ENCODE results near the gene ZBED6. TPM values are rescaled to one million over a fixed set of nuclear protein-coding genes. Genes with fewer than 3 reads are reported as not detected.
A peak's percentile ranks its signal among the peaks of the same experiment; 100 is the strongest.

The ZBED6 gene
- total RNA-seq, 1 donor from 2014 or later: 60.4 TPM

DNA sequence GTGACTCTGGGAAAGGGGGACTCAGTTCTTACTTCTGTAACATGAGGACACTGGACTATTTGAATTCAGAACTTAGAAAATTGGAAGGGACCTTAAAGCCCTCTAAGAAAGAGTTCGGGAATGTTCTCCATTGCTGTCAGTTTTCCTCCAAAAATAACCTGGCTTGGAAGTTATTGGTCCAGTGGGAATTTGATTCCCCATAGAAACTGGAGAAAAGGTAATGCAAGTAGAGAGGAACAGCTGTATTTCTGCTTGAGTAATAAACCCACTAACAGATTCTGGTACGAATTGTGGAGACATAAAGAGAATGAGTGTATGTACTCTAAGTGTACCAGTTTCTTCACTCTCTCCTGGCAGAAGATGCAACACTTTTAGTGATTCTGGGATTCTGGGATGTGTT is 1.8 kb downstream of the ZBED6 start:
- no peak for DNase-seq (ENCODE audit: low spot score in 2 of 2, unreplicated experiment in 2 of 2)
- peaks cover 51% of the 10 kb centered on the region for H3K4me1 Mint-ChIP-seq
- TF ChIP-seq, protein P1, sequence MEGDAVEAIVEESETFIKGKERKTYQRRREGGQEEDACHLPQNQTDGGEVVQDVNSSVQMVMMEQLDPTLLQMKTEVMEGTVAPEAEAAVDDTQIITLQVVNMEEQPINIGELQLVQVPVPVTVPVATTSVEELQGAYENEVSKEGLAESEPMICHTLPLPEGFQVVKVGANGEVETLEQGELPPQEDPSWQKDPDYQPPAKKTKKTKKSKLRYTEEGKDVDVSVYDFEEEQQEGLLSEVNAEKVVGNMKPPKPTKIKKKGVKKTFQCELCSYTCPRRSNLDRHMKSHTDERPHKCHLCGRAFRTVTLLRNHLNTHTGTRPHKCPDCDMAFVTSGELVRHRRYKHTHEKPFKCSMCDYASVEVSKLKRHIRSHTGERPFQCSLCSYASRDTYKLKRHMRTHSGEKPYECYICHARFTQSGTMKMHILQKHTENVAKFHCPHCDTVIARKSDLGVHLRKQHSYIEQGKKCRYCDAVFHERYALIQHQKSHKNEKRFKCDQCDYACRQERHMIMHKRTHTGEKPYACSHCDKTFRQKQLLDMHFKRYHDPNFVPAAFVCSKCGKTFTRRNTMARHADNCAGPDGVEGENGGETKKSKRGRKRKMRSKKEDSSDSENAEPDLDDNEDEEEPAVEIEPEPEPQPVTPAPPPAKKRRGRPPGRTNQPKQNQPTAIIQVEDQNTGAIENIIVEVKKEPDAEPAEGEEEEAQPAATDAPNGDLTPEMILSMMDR (IDR thresholded peaks at IDR 0.05; ENCODE audit: unreplicated experiment): no peak
- H3K27ac Mint-ChIP-seq: peak overlapping the region; percentile 99
- H3K27me3 Mint-ChIP-seq (ENCODE audit: low read depth): no peaks in the 10 kb centered on the region
- H3K36me3 Mint-ChIP-seq: peaks cover 23% of the 10 kb centered on the region
- peak overlapping the region; percentile 90 for H3K4me3 Mint-ChIP-seq
- H3K9me3 Mint-ChIP-seq: no peaks in the 10 kb centered on the region

DNA sequence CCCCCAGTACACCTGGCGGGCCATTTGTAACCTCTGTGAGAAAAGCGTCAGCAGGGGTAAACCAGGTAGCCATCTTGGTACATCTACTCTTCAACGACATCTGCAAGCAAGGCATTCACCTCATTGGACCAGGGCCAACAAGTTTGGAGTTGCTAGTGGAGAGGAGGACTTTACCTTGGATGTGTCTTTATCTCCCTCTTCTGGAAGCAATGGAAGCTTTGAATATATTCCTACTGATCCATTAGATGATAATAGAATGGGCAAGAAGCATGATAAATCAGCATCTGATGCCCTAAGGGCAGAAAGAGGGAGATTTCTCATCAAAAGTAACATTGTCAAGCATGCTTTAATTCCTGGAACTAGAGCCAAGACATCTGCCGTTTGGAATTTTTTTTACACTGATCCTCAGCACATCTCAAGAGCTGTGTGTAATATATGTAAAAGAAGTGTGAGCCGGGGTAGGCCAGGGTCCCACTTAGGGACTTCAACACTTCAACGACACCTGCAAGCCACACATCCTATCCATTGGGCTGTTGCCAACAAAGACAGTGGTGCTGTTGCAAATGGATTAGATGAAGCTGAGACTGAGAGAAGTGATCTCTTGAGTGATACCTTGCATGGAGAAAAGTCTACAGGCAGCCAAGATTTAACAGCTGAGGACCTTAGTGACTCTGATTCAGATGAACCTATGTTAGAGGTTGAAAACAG is 2.7 kb downstream of the ZBED6 start:
- peaks cover 54% of the 10 kb centered on the region for H3K4me1 Mint-ChIP-seq
- TF ChIP-seq, protein P1 (IDR thresholded peaks at IDR 0.05; ENCODE audit: unreplicated experiment): no peak
- peak overlapping the region; percentile 90 for H3K4me3 Mint-ChIP-seq
- peaks cover 28% of the 10 kb centered on the region for H3K36me3 Mint-ChIP-seq
- no peaks in the 10 kb centered on the region for H3K27me3 Mint-ChIP-seq (ENCODE audit: low read depth)
- no peaks in the 10 kb centered on the region for H3K9me3 Mint-ChIP-seq
- H3K27ac Mint-ChIP-seq: peak overlapping the region; percentile 99
- peak in 1 of 2 experiments; percentile 42 for DNase-seq (ENCODE audit: low spot score in 2 of 2, unreplicated experiment in 2 of 2)

DNA sequence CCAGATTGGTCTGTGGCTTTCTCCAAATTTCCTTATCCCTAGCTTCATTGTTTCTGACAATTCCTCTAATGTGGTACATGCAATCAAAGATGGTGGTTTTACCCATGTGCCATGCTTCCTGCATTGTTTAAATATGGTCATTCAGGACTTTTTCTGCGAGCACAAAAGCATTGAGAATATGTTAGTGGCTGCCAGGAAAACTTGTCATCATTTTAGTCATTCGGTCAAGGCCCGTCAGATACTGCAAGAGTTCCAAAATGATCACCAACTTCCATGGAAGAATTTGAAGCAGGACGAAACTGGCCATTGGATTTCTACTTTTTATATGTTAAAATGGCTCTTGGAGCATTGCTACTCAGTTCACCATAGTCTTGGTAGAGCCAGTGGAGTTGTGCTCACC is 3.7 kb downstream of the ZBED6 start:
- Mint-ChIP-seq H3K9me3 (no peaks in the 10 kb centered on the region), H3K4me3 (no peak overlapping the region), H3K4me1 (peaks cover 54% of the 10 kb centered on the region), H3K36me3 (peaks cover 35% of the 10 kb centered on the region), H3K27me3 (ENCODE audit: low read depth) (no peaks in the 10 kb centered on the region), H3K27ac (peak overlapping the region; percentile 30)
- TF ChIP-seq, protein P1 (IDR thresholded peaks at IDR 0.05; ENCODE audit: unreplicated experiment): no peak
- no peak for DNase-seq (ENCODE audit: low spot score in 2 of 2, unreplicated experiment in 2 of 2)

- Mint-ChIP-seq H3K27me3 (ENCODE audit: low read depth) (no peaks in the 10 kb centered on the region), H3K36me3 (peaks cover 40% of the 10 kb centered on the region), H3K27ac (peak overlapping the region; percentile 63), H3K4me3 (no peak overlapping the region), H3K9me3 (no peaks in the 10 kb centered on the region), H3K4me1 (peaks cover 50% of the 10 kb centered on the region)
- TF ChIP-seq, protein P1 (IDR thresholded peaks at IDR 0.05; ENCODE audit: unreplicated experiment): no peak
- no peak for DNase-seq (ENCODE audit: low spot score in 2 of 2, unreplicated experiment in 2 of 2)
Measured at GRCh38 chr1:203799971-203800370, 4.5 kb downstream of the ZBED6 start.

DNA sequence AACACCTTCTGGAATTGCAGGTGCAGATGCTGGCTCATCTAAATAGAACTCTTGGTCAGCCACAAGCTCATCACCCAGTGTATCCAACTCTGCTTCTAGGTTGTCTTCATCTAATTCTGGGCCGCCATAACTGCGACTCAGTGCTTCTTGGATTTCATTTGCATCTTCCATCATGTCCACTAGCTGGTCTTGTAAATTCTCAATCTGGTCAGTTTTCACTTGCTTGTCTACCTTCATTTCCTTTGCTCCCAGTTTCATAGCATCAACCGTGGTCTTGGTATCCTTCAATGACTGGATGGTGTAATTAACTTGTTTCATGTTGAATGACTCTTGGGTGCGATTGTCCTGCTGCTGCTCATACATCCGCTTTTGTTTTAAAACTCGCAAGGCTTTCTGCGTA is 10.3 kb downstream of the ZBED6 start:
- no peak overlapping the region for H3K4me3 Mint-ChIP-seq
- DNase-seq (ENCODE audit: low spot score in 2 of 2, unreplicated experiment in 2 of 2): no peak
- no peaks in the 10 kb centered on the region for H3K9me3 Mint-ChIP-seq
- H3K27ac Mint-ChIP-seq: no peak overlapping the region
- peaks cover 35% of the 10 kb centered on the region for H3K36me3 Mint-ChIP-seq
- peaks cover 9% of the 10 kb centered on the region for H3K4me1 Mint-ChIP-seq
- TF ChIP-seq, protein P1 (IDR thresholded peaks at IDR 0.05; ENCODE audit: unreplicated experiment): no peak
- no peaks in the 10 kb centered on the region for H3K27me3 Mint-ChIP-seq (ENCODE audit: low read depth)

Measured in mesothelial cell of epicardium (in vitro differentiated cells).